ENCODE results near the gene NRL.

DNA sequence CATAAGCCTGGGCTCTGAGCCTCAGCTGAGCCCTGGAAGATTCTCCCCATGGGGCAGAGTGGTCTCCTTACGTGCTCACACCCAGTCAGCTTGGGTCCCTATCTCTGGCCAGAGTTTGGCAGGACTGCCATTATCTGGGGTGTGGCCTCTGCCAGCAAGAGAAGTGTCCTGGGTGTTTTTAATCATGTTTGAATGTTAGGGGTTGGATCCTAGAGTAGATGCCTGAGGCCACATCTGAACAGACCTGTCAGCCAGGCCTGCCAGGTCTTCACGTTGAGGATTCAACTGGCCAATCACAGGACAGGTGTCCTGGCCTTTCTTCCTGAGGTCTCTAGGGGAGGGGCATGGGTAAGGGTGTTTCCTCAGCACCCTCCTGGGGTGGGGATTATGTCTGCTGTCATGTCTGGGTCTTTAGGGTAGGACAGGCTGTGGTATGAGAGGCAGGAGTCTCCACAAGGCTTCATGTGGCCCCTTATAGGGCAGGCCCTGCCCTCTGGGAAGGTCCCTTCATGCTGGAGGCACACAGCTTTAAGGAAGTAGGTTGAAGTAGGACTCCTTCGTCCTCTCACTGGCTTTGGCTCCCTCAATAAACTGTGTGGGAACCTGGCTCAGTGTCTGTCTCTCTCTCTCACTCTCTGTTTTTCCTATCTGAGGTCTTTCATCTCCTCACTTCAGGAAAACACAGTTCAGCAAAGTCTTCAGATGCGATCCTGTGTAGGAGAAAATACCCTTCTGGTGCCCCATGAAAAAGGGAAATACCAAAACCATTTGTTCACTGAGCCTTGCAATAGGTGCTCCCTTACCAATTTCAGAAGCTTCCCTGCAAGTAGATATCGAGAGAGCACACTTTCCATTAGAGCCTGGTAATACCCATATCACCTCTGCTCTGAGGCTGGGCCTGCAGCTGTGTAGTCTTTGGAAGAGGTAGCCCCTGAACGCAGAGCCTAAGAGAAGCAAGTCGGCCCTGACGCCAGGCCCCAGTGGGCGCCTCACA lies 9.0 kb upstream of the NRL start:
- TF ChIP-seq, protein P1, sequence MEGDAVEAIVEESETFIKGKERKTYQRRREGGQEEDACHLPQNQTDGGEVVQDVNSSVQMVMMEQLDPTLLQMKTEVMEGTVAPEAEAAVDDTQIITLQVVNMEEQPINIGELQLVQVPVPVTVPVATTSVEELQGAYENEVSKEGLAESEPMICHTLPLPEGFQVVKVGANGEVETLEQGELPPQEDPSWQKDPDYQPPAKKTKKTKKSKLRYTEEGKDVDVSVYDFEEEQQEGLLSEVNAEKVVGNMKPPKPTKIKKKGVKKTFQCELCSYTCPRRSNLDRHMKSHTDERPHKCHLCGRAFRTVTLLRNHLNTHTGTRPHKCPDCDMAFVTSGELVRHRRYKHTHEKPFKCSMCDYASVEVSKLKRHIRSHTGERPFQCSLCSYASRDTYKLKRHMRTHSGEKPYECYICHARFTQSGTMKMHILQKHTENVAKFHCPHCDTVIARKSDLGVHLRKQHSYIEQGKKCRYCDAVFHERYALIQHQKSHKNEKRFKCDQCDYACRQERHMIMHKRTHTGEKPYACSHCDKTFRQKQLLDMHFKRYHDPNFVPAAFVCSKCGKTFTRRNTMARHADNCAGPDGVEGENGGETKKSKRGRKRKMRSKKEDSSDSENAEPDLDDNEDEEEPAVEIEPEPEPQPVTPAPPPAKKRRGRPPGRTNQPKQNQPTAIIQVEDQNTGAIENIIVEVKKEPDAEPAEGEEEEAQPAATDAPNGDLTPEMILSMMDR (IDR thresholded peaks at IDR 0.05): no peak
- no peak for TF ChIP-seq ZFX (IDR thresholded peaks at IDR 0.05; ENCODE audit: borderline replicate concordance)

All from 22Rv1 (cell line).